Caco-2 (cell line): ENCODE results near the gene LGALS3BP. TPM values are rescaled to one million over a fixed set of nuclear protein-coding genes. Genes with fewer than 3 reads are reported as not detected.
A peak's percentile ranks its signal among the peaks of the same experiment; 100 is the strongest.

Source experiments
- BruUV-seq: library from RNA; stranded (reverse); fragments of 400-500 nt; replicated peaks from 2 replicates; lab custom pipeline; 2021; lab: Mats Ljungman, UMichigan
- CTCF ChIA-PET: fragments of 300-600 bp; sonication (Branson Sonifier 250); formaldehyde crosslinking; loops from one replicate; lab custom pipeline; 2022; ENCODE audit warnings: antibody characterized with exemption; lab: Charles Lee
- POLR2A ChIA-PET: fragments of 300-600 bp; sonication (Branson Sonifier 250); formaldehyde crosslinking; loops from one replicate; lab custom pipeline; 2022; ENCODE audit warnings: antibody characterized with exemption; lab: Charles Lee
- DNase-seq, 2 experiments: peaks; one replicate each; pipeline versions ENCODE4 v3.0.0 to v3.0.0-alpha.2; 2020 to 2022
- H3K27me3 ChIP-seq: replicated peaks from 2 replicates; pipeline ENCODE4 v1.6.0; 2011; ENCODE audit warnings: low read length; ENCODE audit not compliant: control insufficient read depth, insufficient read depth
- H3K36me3 ChIP-seq: 2 replicates; pipeline ENCODE4 v1.5.1; 2011; ENCODE audit warnings: low read length; ENCODE audit not compliant: control insufficient read depth, insufficient read depth
- H3K4me1 ChIP-seq: fragments of 250-450 bp; sonication (Bioruptor Pico); 2 replicates; pipeline ENCODE4 v1.5.1; 2020; ENCODE audit warnings: mild to moderate bottlenecking
- H3K4me3 ChIP-seq: 2 replicates; pipeline ENCODE4 v1.5.1; 2011; ENCODE audit warnings: low read depth, mild to moderate bottlenecking, control low read depth, low read length
- H3K9me3 ChIP-seq: fragments of 250-450 bp; sonication (Bioruptor Pico); 2 replicates; pipeline ENCODE4 v1.5.1; 2020; ENCODE audit warnings: mild to moderate bottlenecking, moderate library complexity
- H3K27ac Mint-ChIP-seq: one replicate; pipeline ENCODE4 v1.8.0; 2022; ENCODE audit warnings: mixed read lengths; ENCODE audit not compliant: unreplicated experiment
- H3K27me3 Mint-ChIP-seq: one replicate; pipeline ENCODE4 v1.8.0; 2022; ENCODE audit warnings: mixed read lengths; ENCODE audit not compliant: insufficient read depth, unreplicated experiment
- H3K36me3 Mint-ChIP-seq: one replicate; pipeline ENCODE4 v1.8.0; 2022; ENCODE audit warnings: mild to moderate bottlenecking, mixed read lengths; ENCODE audit not compliant: insufficient read depth, unreplicated experiment
- H3K4me1 Mint-ChIP-seq: one replicate; pipeline ENCODE4 v1.8.0; 2022; ENCODE audit warnings: low read depth, mixed read lengths; ENCODE audit not compliant: unreplicated experiment
- H3K4me3 Mint-ChIP-seq: one replicate; pipeline ENCODE4 v1.8.0; 2022; ENCODE audit warnings: mild to moderate bottlenecking, moderate library complexity, mixed read lengths; ENCODE audit not compliant: unreplicated experiment
- H3K9me3 Mint-ChIP-seq: one replicate; pipeline ENCODE4 v1.8.0; 2022; ENCODE audit warnings: mixed read lengths; ENCODE audit not compliant: unreplicated experiment
- CTCF ChIP-seq, 2 experiments: fragments of 200-600 bp in 1 of 2; IDR thresholded peaks; 1 replicate in 1 of 2; 2 replicates in 1 of 2; pipeline versions ENCODE4 v1.5.1 to v1.8.0; 2011 to 2022; ENCODE audit warnings: antibody characterized with exemption in 1 of 2, control low read depth in 1 of 2, inconsistent platforms in 1 of 2, low read depth in 1 of 2, low read length in 1 of 2, mild to moderate bottlenecking in 1 of 2, moderate library complexity in 1 of 2; ENCODE audit not compliant: insufficient read depth in 1 of 2, severe bottlenecking in 1 of 2, unreplicated experiment in 1 of 2
- intact Hi-C: fragments of 100-400 bp; cut with micrococcal nuclease; formaldehyde crosslinking; loops from one replicate; pipeline ENCODE4 v1.10.0; 2022; ENCODE audit not compliant: unreplicated experiment
- total RNA-seq: library from RNA; stranded (reverse); gene quantifications from 2 replicates; pipeline ENCODE4 v1.2.3, GENCODE V29; 2022

Gene LGALS3BP
- total RNA-seq, 1 experiment from 2014 or later: 65.4 TPM

- POLR2A ChIA-PET: interaction anchor here (0.6 to 1.0 kb wide), 6 partner anchors 14 to 835 kb away, joined by 3 to 10 read pairs (median 4); no protein-coding TSS in a partner anchor
- TF ChIP-seq CTCF (IDR thresholded peaks at IDR 0.05; ENCODE audit: insufficient read depth in 1 of 2, low read depth in 1 of 2, low read length in 1 of 2, severe bottlenecking in 1 of 2, unreplicated experiment in 1 of 2): no peak
- Mint-ChIP-seq H3K27me3 (no peaks in the 10 kb centered on the region), H3K9me3 (peaks cover 25% of the 10 kb centered on the region), H3K4me1 (peaks cover 38% of the 10 kb centered on the region), H3K27ac (peak within 1 kb of the TSS; percentile 92), H3K36me3 (peaks cover 16% of the 10 kb centered on the region), H3K4me3 (peak within 1 kb of the TSS; percentile 95)
- BruUV-seq: no TSS peak
- Histone ChIP-seq H3K4me1 (peaks cover 39% of the 10 kb centered on the region), H3K4me3 (peak within 1 kb of the TSS; percentile 91), H3K9me3 (peaks cover 14% of the 10 kb centered on the region), H3K36me3 (peaks cover 4% of the 10 kb centered on the region; the same call in 1 of the 2 replicates), H3K27me3 (no peaks in the 10 kb centered on the region)
- peak; percentile 83 to 93 for DNase-seq
- intact Hi-C loops: loop anchor here (2.0 kb wide), 1 partner anchor 65 kb away; the partner anchor contains the start of gene ENGASE
- CTCF ChIA-PET: interaction anchor here (0.6 to 1.0 kb wide), 6 partner anchors 20 to 1678 kb away, joined by 3 to 5 read pairs (median 3); partner anchors contain the start of gene ENGASE
Observed at GRCh38 chr17:79009397-79010303, 29.9 kb upstream of the LGALS3BP start, which contains the start of gene CANT1. Gene CANT1 (minus strand): TSS chr17:79009764. CDS start chr17:78997622, 12,142 bp downstream.

- H3K4me1 Mint-ChIP-seq: peaks cover 38% of the 10 kb centered on the region
Observed at GRCh38 chr17:79008666-79009387, 29.1 kb upstream of the LGALS3BP start.

More at GRCh38 chr17:79008666-79009387, 29.1 kb upstream of the LGALS3BP start:
- CTCF ChIA-PET: interaction anchor here (0.6 to 1.0 kb wide), 5 partner anchors 37 to 1677 kb away, joined by 3 to 5 read pairs (median 3); partner anchors contain the start of gene ENGASE
- peaks cover 39% of the 10 kb centered on the region for H3K4me1 ChIP-seq
- H3K27me3 Mint-ChIP-seq: no peaks in the 10 kb centered on the region
- no peaks in the 10 kb centered on the region for H3K27me3 ChIP-seq
- no peak for DNase-seq
- TF ChIP-seq CTCF (IDR thresholded peaks at IDR 0.05; ENCODE audit: insufficient read depth in 1 of 2, low read depth in 1 of 2, low read length in 1 of 2, severe bottlenecking in 1 of 2, unreplicated experiment in 1 of 2): no peak
- peaks cover 4% of the 10 kb centered on the region; the same call in 1 of the 2 replicates for H3K36me3 ChIP-seq
- no TSS peak for BruUV-seq
- H3K27ac Mint-ChIP-seq: peak overlapping the region; percentile 92
- intact Hi-C loops: no loop called here
- peaks cover 6% of the 10 kb centered on the region; the same call in 1 of the 2 replicates for H3K9me3 ChIP-seq
- POLR2A ChIA-PET: interaction anchor here (0.6 to 1.0 kb wide), 4 partner anchors 16 to 836 kb away, joined by 3 to 10 read pairs (median 4); no protein-coding TSS in a partner anchor
- H3K9me3 Mint-ChIP-seq: peaks cover 18% of the 10 kb centered on the region
- peaks cover 16% of the 10 kb centered on the region for H3K36me3 Mint-ChIP-seq
- peak overlapping the region; percentile 91 for H3K4me3 ChIP-seq
- peak overlapping the region; percentile 95 for H3K4me3 Mint-ChIP-seq
